ENCODE data around the gene WDR41.
A peak's percentile ranks its signal among the peaks of the same experiment; 100 is the strongest.
"Not testable (repeated sequence)": the region's sequence is repeated elsewhere in the genome, so short reads cannot be mapped to it uniquely, and the experiment has no call there.

WDR41 gene, protein sequence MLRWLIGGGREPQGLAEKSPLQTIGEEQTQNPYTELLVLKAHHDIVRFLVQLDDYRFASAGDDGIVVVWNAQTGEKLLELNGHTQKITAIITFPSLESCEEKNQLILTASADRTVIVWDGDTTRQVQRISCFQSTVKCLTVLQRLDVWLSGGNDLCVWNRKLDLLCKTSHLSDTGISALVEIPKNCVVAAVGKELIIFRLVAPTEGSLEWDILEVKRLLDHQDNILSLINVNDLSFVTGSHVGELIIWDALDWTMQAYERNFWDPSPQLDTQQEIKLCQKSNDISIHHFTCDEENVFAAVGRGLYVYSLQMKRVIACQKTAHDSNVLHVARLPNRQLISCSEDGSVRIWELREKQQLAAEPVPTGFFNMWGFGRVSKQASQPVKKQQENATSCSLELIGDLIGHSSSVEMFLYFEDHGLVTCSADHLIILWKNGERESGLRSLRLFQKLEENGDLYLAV

DNA sequence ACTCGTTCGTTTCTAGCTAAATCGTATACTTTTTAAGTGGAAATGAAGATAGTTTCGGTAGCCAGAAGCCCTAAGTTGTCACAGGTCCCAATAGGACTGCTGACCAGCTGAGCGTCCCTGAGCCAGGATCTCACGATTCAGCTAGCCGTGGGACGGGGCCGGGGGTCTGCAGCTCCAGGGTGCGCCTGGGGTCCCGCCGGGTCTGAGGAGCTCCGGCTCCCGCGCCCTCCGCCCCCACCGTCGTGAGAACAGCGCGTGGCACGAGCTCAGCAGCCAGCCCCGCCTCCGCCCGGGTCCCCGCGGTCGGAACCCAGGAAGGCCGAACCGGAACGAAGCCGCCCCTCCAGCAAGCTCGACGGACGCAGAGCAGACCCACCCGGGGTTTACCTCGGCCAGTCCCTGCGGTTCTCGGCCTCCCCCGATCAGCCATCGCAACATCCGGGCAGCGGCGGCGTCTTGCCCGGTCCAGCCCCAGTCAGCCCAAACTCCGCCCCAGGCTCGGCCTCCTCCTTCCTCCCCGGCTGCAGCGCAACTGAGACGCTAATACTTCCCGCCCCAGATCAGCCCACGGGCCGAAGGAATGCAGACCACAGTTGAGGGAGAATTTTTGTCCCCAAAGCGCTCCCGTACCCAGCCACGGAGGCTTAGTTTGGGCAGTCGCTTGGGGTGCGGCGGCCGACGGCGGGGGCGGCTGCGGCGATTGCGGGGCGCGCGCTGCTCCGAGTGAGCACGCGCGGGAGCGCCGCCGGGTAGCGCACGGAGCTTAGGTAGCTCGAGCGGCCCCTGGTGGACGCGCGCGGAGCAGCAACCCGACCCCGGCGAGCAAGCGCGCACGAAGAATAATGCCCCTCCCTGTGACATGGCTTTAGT, at the start of gene WDR41:
TSS of gene WDR41 (minus strand) at position 534 of the 870 bp plus-strand sequence. CDS start at position 438, 96 bp downstream.
- DNase-seq (ENCODE audit: low read depth in 1 of 2, low spot score in 1 of 2): peak; percentile 76

- no peak for DNase-seq (ENCODE audit: low read depth in 1 of 2, low spot score in 1 of 2)
These were observed 39.2 kb upstream of the WDR41 start for GRCh38 chr5:77531297-77531696.

DNA sequence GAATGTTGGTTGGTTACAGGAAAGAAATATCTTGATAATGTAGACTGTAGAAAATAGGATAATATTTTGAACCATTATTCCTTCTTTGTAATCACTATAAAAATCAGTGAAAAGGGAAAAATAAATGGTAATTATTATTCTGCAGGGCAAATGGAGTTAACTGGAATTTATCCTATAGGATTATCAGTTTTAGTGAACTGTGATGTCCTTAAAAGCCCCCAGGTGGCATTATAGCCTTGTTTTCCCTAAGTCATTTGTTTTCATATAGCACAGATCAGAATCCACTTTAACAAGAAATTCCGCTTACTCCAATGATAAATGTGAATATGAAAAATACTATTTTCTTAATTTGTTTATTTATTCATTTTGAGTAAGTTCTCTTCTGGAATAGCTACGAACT, 26.2 kb upstream of the WDR41 start:
- no peak for DNase-seq (ENCODE audit: low read depth in 1 of 2, low spot score in 1 of 2)

DNA sequence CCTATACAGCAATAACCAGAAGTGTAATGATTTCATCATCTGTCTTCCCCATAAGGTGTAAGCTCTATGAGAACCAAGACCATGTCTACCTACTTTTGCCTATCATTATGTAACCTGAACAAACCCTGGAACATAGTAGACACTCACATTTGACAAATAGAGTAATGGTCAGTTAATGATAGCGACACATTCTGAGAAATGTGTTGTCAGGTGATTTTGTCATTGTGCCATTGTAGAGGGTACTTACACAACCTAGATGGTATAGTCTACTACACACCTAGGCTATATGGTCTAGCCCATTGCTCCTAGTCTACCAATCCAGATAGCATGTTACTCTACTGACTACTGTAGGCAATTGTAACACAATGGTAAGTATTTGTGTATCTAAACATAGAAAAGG, 22.3 kb upstream of the WDR41 start:
- DNase-seq (ENCODE audit: low read depth in 1 of 2, low spot score in 1 of 2): no peak

DNA sequence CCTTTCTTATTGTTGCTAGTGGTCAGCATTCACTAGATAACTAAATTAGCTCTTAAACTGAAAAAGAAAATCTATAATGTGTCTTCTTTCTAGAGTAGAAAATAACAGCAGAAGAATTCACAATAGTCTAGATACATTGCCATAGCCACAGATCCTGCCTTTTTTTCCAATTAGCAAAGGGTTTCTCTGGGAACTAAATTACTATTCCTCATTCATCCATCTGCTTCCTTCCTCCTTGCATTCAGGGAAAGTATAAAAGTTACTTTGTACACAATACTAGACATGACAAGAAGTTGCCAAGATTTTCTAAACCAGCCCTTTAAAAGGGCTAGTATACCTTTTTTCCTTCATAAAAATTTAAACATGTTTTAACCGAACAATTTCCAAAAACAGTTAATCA, 21.2 kb upstream of the WDR41 start:
- no peak for DNase-seq (ENCODE audit: low read depth in 1 of 2, low spot score in 1 of 2)

GRCh38 chr5:77501132-77501531, 9.0 kb upstream of the WDR41 start:
- DNase-seq (ENCODE audit: low read depth in 1 of 2, low spot score in 1 of 2): not testable (repeated sequence)

GRCh38 chr5:77499973-77500372, 7.9 kb upstream of the WDR41 start:
- DNase-seq (ENCODE audit: low read depth in 1 of 2, low spot score in 1 of 2): no peak

- DNase-seq (ENCODE audit: low read depth in 1 of 2, low spot score in 1 of 2): no peak
These were observed 7.3 kb upstream of the WDR41 start for GRCh38 chr5:77499441-77499840.

DNA sequence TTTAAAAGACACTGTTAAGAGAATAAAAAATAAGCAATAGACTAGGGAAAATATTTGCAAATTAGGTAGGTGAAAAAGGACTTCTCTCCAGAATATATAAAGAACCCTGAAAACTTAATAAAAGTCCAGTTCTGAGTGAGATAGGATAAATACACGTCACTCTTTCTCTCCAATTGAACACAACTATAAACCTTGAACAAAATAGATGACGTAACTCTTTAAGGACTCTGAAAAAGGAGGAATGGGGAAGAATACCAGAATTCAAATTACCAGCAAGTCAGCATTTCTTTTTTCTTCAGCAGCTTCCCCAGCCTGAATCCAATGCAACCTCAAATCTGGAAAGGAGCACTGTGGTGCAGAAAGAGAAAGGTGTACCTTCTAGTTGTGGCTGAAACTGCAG, 6.8 kb upstream of the WDR41 start:
- no peak for DNase-seq (ENCODE audit: low read depth in 1 of 2, low spot score in 1 of 2)

- no peak for DNase-seq (ENCODE audit: low read depth in 1 of 2, low spot score in 1 of 2)
These were observed 2.8 kb upstream of the WDR41 start for GRCh38 chr5:77494935-77495334.

- no peak for DNase-seq (ENCODE audit: low read depth in 1 of 2, low spot score in 1 of 2)
These were observed 511 bp upstream of the WDR41 start for GRCh38 chr5:77492653-77493000.

GRCh38 chr5:77490741-77491344, 1.3 kb downstream of the WDR41 start:
- not testable (repeated sequence) for DNase-seq (ENCODE audit: low read depth in 1 of 2, low spot score in 1 of 2)

DNA sequence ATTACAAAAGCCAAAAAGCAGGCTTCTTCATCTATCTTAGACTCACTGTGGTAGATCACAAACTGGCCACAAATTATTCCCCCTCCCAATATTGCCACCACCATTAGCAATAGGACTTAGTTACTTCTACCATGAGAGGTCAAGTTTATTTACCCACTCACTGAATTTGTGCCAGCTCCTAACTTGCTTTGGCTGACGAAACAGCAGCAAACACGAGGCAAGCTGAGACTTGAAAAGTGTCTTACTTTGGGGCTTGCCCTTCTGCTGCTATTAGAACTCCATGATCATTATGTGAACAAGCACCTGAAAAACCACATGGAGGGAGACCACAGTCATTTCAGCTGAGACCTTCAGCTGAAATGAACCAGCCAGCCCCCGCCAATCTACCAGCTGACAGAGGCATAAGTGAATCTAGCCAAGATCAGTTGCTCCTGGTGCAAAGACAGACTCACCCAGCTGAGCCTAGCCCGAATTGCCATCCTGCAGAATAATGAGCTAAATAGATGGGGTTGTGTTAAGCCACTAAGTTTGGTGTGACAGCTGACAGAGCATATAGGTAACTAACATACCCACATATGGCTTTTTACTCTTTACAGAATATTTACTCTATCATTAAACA, 5.7 kb downstream of the WDR41 start:
- DNase-seq (ENCODE audit: low read depth in 1 of 2, low spot score in 1 of 2): no peak

DNA sequence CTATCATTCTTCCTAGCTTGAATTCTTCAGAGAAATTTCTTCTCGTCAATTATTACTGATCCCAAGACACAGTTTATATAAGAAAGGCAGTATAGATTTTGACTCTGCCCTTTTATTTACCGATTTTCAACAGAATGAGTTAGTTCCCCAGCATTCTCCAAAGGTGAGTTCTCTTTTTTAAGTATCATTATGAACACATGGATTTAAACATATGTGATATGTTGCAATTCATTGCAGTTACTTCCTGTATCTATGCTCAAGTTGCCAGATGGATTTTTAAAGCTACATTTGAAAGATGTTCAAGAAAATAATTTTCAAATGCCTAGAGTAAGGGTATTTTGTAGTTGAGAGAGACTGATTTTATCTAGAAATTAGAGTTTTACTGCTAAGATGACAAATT, 8.4 kb downstream of the WDR41 start:
- no peak for DNase-seq (ENCODE audit: low read depth in 1 of 2, low spot score in 1 of 2)

DNA sequence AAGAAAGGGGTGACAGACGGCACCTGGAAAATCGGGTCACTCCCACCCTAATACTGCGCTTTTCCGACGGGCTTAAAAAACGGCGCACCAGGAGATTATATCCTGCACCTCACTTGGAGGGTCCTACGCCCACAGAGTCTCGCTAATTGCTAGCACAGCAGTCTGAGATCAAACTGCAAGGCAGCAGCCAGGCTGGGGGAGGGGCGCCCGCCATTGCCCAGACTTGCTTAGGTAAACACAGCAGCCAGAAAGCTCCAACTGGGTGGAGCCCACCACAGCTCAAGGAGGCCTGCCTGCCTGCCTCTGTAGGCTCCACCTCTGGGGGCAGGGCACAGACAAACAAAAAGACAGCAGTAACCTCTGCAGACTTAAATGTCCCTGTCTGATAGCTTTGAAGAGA, 17.1 kb downstream of the WDR41 start:
- DNase-seq (ENCODE audit: low read depth in 1 of 2, low spot score in 1 of 2): not testable (repeated sequence)

DNA sequence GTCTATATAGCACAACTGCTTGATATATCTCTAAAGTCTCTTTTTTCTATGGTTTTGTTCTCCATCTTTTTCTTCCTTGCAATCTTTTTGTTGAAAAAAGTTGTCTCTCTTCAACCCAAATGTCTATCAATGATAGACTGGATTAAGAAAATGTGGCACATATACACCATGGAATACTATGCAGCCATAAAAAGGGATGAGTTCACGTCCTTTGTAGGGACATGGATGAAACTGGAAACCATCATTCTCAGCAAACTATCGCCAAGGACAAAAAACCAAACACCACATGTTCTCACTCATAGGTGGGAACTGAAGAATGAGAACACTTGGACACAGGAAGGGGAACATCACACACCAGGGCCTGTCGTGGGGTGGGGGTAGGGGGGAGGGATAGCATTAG, 23.2 kb downstream of the WDR41 start:
- DNase-seq (ENCODE audit: low read depth in 1 of 2, low spot score in 1 of 2): not testable (repeated sequence)

DNA sequence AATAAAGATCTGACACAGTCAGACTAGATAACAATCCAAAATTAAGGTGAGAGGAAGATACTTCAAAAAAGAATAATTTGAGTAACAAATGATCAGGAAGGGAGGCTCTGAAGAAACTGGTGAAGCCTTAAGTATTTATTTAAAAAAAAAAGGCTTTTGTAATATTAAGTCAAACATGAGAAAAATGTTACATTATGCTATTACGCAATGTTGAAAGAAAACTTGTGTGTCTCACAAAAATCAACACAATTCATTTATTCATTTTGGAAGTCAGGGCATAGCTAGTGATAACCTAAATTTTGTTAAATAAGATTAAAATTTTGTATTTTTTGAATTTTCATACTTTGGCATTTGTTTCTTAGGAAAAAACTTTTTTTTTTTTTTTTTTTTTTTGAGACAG, 28.2 kb downstream of the WDR41 start:
- DNase-seq (ENCODE audit: low read depth in 1 of 2, low spot score in 1 of 2): no peak

DNA sequence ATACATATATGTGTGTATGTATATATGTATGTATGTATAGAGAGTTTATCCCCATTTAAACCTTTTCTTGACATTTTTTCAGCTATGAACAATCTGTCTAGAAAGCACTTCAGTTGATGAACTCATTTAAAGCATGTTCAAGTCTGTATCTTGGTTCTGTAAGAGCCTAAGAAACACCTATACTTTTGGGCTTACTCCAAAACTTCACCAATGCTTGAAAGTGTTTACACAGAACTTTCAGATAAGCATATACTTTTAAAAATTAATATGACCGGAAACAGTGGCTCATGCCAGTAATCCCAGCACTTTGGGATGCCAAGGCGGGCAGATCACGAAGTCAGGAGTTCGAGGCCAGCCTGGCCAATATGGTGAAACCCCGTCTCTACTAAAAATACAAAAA, 30.8 kb downstream of the WDR41 start:
- no peak for DNase-seq (ENCODE audit: low read depth in 1 of 2, low spot score in 1 of 2)

- no peak for DNase-seq (ENCODE audit: low read depth in 1 of 2, low spot score in 1 of 2)
These were observed 38.0 kb downstream of the WDR41 start for GRCh38 chr5:77454123-77454522.

GRCh38 chr5:77452351-77452750, 39.8 kb downstream of the WDR41 start:
- DNase-seq (ENCODE audit: low read depth in 1 of 2, low spot score in 1 of 2): no peak

- no peak for DNase-seq (ENCODE audit: low read depth in 1 of 2, low spot score in 1 of 2)
These were observed 42.1 kb downstream of the WDR41 start for GRCh38 chr5:77449981-77450380.

Data from activated T-helper 1 cell treated with anti-CD3 and anti-CD28 coated beads, Interleukin-2, amount 50 U/mL, for 16 hours (primary cell).